PFSK-1 (cell line): Measurements from ENCODE around the gene HOXB3.

Experiments used
- FOXP2 ChIP-seq: optimal IDR thresholded peaks from 2 replicates; pipeline ENCODE3; 2011; ENCODE audit warnings: borderline replicate concordance, control low read depth, inconsistent platforms; ENCODE audit not compliant: insufficient read depth; ENCODE audit errors: extremely low read length, extremely low read depth
- POLR2AphosphoS5 ChIP-seq: IDR thresholded peaks from 2 replicates; pipeline ENCODE4 v1.6.1; 2012; ENCODE audit warnings: low read depth, mild to moderate bottlenecking, control low read depth, low read length, moderate library complexity
- SIN3A ChIP-seq: IDR thresholded peaks from 2 replicates; pipeline ENCODE4 v1.6.1; 2012; ENCODE audit warnings: mild to moderate bottlenecking, low read length, moderate library complexity, borderline replicate concordance; ENCODE audit not compliant: insufficient read depth
- TAF1 ChIP-seq: IDR thresholded peaks from 2 replicates; pipeline ENCODE4 v1.6.1; 2012; ENCODE audit warnings: low read length, control low read depth, borderline replicate concordance; ENCODE audit not compliant: insufficient read depth
- TF ChIP-seq, protein P1 (sequence below), 2 experiments: IDR thresholded peaks; 2 replicates each; pipeline versions ENCODE4 v1.6.1 to v1.8.0; 2011 to 2012; ENCODE audit warnings: low read depth in 2 of 2, low read length in 2 of 2, control low read depth in 1 of 2, inconsistent platforms in 1 of 2, mild to moderate bottlenecking in 1 of 2, moderate library complexity in 1 of 2; ENCODE audit not compliant: insufficient read depth in 1 of 2

The HOXB3 gene

DNA sequence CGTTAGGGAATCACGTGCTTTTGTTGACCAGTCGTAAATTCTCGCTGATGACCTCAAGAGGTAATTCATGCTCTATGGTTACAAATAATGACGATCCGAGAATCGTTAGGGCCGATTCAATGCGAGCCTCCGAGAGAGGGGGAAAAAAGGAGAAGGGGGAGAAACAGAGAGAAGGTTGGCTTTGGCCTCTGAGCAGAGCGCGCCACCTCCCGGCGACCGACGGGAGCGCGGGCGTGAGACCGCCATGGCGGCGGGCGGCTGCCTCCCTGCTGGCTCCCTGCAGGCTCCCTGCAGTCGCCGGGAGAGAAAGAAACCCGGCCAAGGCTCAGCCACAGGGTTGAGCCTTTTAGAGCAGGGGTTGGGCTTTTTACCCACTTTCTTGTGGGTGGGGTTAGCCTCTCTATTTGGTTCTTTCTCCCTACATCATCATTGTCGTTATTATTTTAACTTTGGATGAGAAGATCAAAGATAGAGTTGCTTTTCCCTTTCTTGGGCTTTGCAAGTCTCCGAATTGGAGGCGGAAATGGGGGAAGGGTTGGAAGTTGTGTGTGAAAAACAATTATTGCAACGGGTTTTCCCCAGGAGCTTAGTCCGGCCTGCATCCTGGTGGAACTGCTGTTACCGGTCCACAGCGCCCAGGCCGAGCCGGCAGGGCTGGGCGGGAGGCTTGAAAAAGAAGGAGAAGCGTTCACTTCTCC, 3.9 kb upstream of the HOXB3 start:
- TF ChIP-seq FOXP2 (no peak), TAF1 (no peak), POLR2AphosphoS5 (no peak), SIN3A (no peak)
- TF ChIP-seq, protein P1, sequence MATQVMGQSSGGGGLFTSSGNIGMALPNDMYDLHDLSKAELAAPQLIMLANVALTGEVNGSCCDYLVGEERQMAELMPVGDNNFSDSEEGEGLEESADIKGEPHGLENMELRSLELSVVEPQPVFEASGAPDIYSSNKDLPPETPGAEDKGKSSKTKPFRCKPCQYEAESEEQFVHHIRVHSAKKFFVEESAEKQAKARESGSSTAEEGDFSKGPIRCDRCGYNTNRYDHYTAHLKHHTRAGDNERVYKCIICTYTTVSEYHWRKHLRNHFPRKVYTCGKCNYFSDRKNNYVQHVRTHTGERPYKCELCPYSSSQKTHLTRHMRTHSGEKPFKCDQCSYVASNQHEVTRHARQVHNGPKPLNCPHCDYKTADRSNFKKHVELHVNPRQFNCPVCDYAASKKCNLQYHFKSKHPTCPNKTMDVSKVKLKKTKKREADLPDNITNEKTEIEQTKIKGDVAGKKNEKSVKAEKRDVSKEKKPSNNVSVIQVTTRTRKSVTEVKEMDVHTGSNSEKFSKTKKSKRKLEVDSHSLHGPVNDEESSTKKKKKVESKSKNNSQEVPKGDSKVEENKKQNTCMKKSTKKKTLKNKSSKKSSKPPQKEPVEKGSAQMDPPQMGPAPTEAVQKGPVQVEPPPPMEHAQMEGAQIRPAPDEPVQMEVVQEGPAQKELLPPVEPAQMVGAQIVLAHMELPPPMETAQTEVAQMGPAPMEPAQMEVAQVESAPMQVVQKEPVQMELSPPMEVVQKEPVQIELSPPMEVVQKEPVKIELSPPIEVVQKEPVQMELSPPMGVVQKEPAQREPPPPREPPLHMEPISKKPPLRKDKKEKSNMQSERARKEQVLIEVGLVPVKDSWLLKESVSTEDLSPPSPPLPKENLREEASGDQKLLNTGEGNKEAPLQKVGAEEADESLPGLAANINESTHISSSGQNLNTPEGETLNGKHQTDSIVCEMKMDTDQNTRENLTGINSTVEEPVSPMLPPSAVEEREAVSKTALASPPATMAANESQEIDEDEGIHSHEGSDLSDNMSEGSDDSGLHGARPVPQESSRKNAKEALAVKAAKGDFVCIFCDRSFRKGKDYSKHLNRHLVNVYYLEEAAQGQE (IDR thresholded peaks at IDR 0.05; ENCODE audit: insufficient read depth in 1 of 2, low read depth in 2 of 2, low read length in 2 of 2), result no peak

DNA sequence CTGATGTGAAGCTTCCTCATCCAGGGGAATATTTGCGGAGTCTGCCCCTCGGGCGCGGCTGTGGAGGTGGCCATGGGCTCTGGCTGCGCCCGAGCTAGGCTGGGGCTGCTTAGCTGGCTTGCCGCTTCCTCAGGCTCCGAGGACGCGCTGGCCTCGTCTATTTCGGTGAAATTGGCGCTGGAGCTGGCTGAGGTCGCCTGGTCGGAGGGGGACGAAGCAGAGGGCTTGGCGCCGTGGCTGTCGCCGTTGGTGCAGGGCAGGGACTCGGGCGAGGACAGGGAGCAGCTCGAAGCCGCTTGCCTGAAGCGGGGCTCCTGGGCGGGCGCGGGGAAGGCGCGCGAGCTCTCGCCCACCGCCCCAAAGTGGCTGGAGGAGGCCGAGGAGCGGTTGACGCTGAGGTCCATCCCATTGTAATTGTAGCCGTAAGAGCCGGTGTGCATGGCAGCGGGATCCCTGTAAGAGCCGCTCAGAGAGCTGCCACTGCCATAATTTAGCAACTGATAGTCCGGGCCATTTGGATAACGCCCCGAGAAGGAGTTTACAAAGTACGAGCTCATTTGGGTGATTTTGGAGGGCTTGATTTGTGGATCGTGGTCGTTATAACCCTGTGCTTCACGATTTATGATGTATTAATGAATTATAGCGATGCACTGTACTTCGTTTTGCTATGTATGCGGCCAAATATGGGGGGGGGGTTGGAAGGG, 3.2 kb upstream of the HOXB3 start, which contains the start of gene HOXB5:
TSS of gene HOXB5 (minus strand) at position 654 of the 704 bp plus-strand sequence. CDS start at position 557, 97 bp downstream.
- TF ChIP-seq SIN3A (no peak), POLR2AphosphoS5 (no peak), FOXP2 (no peak), TAF1 (no peak)
- TF ChIP-seq, protein P1 (IDR thresholded peaks at IDR 0.05; ENCODE audit: insufficient read depth in 1 of 2, low read depth in 2 of 2, low read length in 2 of 2), result no peak

DNA sequence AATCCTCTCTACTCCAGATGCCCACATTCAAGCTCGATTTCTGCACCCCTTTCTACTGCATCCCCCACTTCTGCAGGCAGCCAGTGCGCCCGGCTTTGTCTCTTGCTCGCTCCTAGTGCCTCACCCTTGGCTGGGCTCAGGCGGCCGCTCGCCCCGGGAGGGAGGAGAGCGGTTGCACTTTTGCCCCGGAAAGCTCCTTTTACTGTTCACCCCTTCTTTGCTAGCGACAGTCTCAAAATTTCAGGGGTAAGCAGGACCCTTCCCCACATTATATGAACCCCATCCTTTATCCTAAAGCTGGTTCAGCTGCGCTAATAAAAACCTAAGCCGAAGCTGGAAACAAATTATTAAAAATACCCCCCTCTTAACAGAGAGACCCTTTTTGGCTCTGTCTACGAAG, 2.5 kb upstream of the HOXB3 start:
- TF ChIP-seq, protein P1 (IDR thresholded peaks at IDR 0.05; ENCODE audit: insufficient read depth in 1 of 2, low read depth in 2 of 2, low read length in 2 of 2), result no peak
- TF ChIP-seq TAF1 (no peak), POLR2AphosphoS5 (no peak), FOXP2 (no peak), SIN3A (no peak)

DNA sequence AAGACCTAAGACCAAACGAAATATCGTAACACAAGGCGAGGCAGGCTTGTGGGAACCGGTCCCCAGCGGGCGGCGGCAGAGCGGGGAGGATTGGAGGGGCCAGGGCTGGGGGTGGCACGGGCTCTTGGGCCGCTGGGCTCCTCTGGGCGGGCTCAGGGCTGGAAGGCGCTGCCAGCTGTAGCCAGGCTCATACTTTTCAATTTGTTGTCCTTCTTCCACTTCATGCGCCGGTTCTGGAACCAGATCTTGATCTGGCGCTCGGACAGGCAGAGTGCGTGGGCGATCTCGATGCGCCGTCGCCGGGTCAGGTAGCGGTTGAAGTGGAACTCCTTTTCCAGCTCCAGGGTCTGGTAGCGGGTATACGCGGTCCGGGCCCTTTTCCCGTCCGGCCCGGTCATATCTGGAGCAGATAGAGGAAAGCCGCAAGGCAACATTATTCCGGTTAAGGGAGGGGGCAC, 2.0 kb upstream of the HOXB3 start:
- TF ChIP-seq, protein P1 (IDR thresholded peaks at IDR 0.05; ENCODE audit: insufficient read depth in 1 of 2, low read depth in 2 of 2, low read length in 2 of 2), result no peak
- TF ChIP-seq FOXP2 (no peak), SIN3A (no peak), TAF1 (no peak), POLR2AphosphoS5 (no peak)
